Activated CD8-positive, alpha-beta T cell treated with anti-CD3 and anti-CD28 coated beads, Interleukin-2, amount 10 ng/mL, durations not matched to agents 7 days and 5 days (primary cell): ENCODE measurements around the gene HOXA2. TPM values are rescaled to one million over a fixed set of nuclear protein-coding genes. Genes with fewer than 3 reads are reported as not detected.

ENCODE experiments used
- ATAC-seq: fragments of 150-1000 bp; cut with Tn5 transposase; one replicate; pipeline ENCODE4 v1.10.0; 2021; ENCODE audit warnings: moderate library complexity
- CTCF ChIA-PET: fragments of 350-600 bp; sonication (Branson Sonifier 250); formaldehyde crosslinking; loops from one replicate; lab custom pipeline; 2021; ENCODE audit warnings: antibody characterized with exemption; lab: Charles Lee
- POLR2A ChIA-PET: fragments of 350-600 bp; sonication (Branson Sonifier 250); formaldehyde crosslinking; loops from one replicate; lab custom pipeline; 2021; ENCODE audit warnings: antibody characterized with exemption; lab: Charles Lee
- DNase-seq: peaks from one replicate; pipeline ENCODE4 v3.0.0-alpha.2; 2020
- H3K27ac Mint-ChIP-seq: one replicate; pipeline ENCODE4 v1.8.0; 2021; ENCODE audit warnings: mild to moderate bottlenecking, mixed read lengths
- H3K27me3 Mint-ChIP-seq: one replicate; pipeline ENCODE4 v1.8.0; 2021; ENCODE audit warnings: low read depth, mixed read lengths
- H3K36me3 Mint-ChIP-seq: one replicate; pipeline ENCODE4 v1.8.0; 2021; ENCODE audit warnings: low read depth, mixed read lengths
- H3K4me1 Mint-ChIP-seq: one replicate; pipeline ENCODE4 v1.8.0; 2021; ENCODE audit warnings: low read depth, mixed read lengths
- H3K4me3 Mint-ChIP-seq: one replicate; pipeline ENCODE4 v1.8.0; 2021; ENCODE audit warnings: mild to moderate bottlenecking, mixed read lengths
- H3K9me3 Mint-ChIP-seq: one replicate; pipeline ENCODE4 v1.8.0; 2022; ENCODE audit warnings: mixed read lengths; ENCODE audit not compliant: insufficient read depth
- total RNA-seq, 2 experiments: library from RNA; stranded (reverse); gene quantifications; one replicate each; pipeline ENCODE4 v1.2.3, GENCODE V29; 2021

HOXA2 gene
- total RNA-seq, 2 experiments from 2014 or later = not detected

- no peak for DNase-seq
- ATAC-seq = no peak
- no peaks in the 10 kb centered on the region for H3K9me3 Mint-ChIP-seq
- H3K27me3 Mint-ChIP-seq = peaks cover 48% of the 10 kb centered on the region
- no peak overlapping the region for H3K4me3 Mint-ChIP-seq
- H3K36me3 Mint-ChIP-seq = peaks cover 5% of the 10 kb centered on the region
- no peak overlapping the region for H3K27ac Mint-ChIP-seq
- POLR2A ChIA-PET = no interaction called here
- H3K4me1 Mint-ChIP-seq = peaks cover 8% of the 10 kb centered on the region
- CTCF ChIA-PET = interaction anchor here (1.8 kb wide), 1 partner anchor 7 kb away, joined by 6 read pairs; no protein-coding TSS in a partner anchor
Measured at GRCh38 chr7:27104341-27105058, 2.0 kb upstream of the HOXA2 start.

- DNase-seq = no peak
- Mint-ChIP-seq H3K4me3 (no peak overlapping the region), H3K9me3 (no peaks in the 10 kb centered on the region), H3K27me3 (peaks cover 57% of the 10 kb centered on the region), H3K36me3 (peaks cover 6% of the 10 kb centered on the region), H3K27ac (no peak overlapping the region), H3K4me1 (peaks cover 8% of the 10 kb centered on the region)
- no peak for ATAC-seq
- POLR2A ChIA-PET = no interaction called here
- CTCF ChIA-PET = no interaction called here
Measured at GRCh38 chr7:27103489-27104226, 1.2 kb upstream of the HOXA2 start.

GRCh38 chr7:27101957-27102580, 414 bp downstream of the HOXA2 start:
- Mint-ChIP-seq H3K4me1 (peaks cover 16% of the 10 kb centered on the region), H3K27me3 (peaks cover 70% of the 10 kb centered on the region), H3K9me3 (no peaks in the 10 kb centered on the region), H3K27ac (no peak overlapping the region), H3K4me3 (peak overlapping the region; percentile 25), H3K36me3 (peaks cover 6% of the 10 kb centered on the region)
- ATAC-seq = no peak
- DNase-seq = no peak
- ChIA-PET CTCF (no interaction called here), POLR2A (no interaction called here)

GRCh38 chr7:27101171-27101956, 1.1 kb downstream of the HOXA2 start:
- Mint-ChIP-seq H3K4me3 (no peak overlapping the region), H3K36me3 (peaks cover 6% of the 10 kb centered on the region), H3K9me3 (no peaks in the 10 kb centered on the region), H3K27ac (no peak overlapping the region), H3K27me3 (peaks cover 71% of the 10 kb centered on the region), H3K4me1 (peaks cover 18% of the 10 kb centered on the region)
- ChIA-PET CTCF (no interaction called here), POLR2A (no interaction called here)
- DNase-seq (no peak), ATAC-seq (no peak)

- ChIA-PET CTCF (no interaction called here), POLR2A (no interaction called here)
- no peak overlapping the region for H3K4me3 Mint-ChIP-seq
Measured at GRCh38 chr7:27100694-27101170, 1.8 kb downstream of the HOXA2 start.

GRCh38 chr7:27099453-27100370, 2.8 kb downstream of the HOXA2 start:
- Mint-ChIP-seq H3K9me3 (no peaks in the 10 kb centered on the region), H3K27me3 (peaks cover 75% of the 10 kb centered on the region), H3K36me3 (peaks cover 6% of the 10 kb centered on the region), H3K4me3 (no peak overlapping the region), H3K4me1 (peaks cover 28% of the 10 kb centered on the region), H3K27ac (no peak overlapping the region)
- DNase-seq (no peak), ATAC-seq (no peak)
- POLR2A ChIA-PET = no interaction called here
- CTCF ChIA-PET = interaction anchor here (0.6 kb wide), 1 partner anchor 417 kb away, joined by 4 read pairs; no protein-coding TSS in a partner anchor

More at GRCh38 chr7:27100694-27101170, 1.8 kb downstream of the HOXA2 start:
- Mint-ChIP-seq H3K9me3 (no peaks in the 10 kb centered on the region), H3K27me3 (peaks cover 70% of the 10 kb centered on the region), H3K36me3 (peaks cover 6% of the 10 kb centered on the region), H3K4me1 (peaks cover 19% of the 10 kb centered on the region), H3K27ac (no peak overlapping the region)
- DNase-seq (no peak), ATAC-seq (no peak)

GRCh38 chr7:27098578-27099451, 3.7 kb downstream of the HOXA2 start:
- Mint-ChIP-seq H3K4me3 (no peak overlapping the region), H3K9me3 (no peaks in the 10 kb centered on the region), H3K27me3 (peaks cover 78% of the 10 kb centered on the region), H3K27ac (no peak overlapping the region), H3K36me3 (peaks cover 6% of the 10 kb centered on the region), H3K4me1 (peaks cover 28% of the 10 kb centered on the region)
- DNase-seq = no peak
- ATAC-seq = no peak
- ChIA-PET CTCF (no interaction called here), POLR2A (no interaction called here)

GRCh38 chr7:27097686-27098577, 4.6 kb downstream of the HOXA2 start:
- ChIA-PET POLR2A (no interaction called here), CTCF (interaction anchor here (1.3 to 1.7 kb wide), 2 partner anchors 7 to 33 kb away, joined by 3 to 6 read pairs; partner anchors contain the start of gene HOXA4)
- H3K36me3 Mint-ChIP-seq = peaks cover 6% of the 10 kb centered on the region
- H3K27ac Mint-ChIP-seq = no peak overlapping the region
- H3K9me3 Mint-ChIP-seq = no peaks in the 10 kb centered on the region
- peaks cover 77% of the 10 kb centered on the region for H3K27me3 Mint-ChIP-seq
- peak overlapping the region; percentile 85 for H3K4me3 Mint-ChIP-seq
- ATAC-seq (no peak), DNase-seq (no peak)
- peaks cover 27% of the 10 kb centered on the region for H3K4me1 Mint-ChIP-seq

- ChIA-PET POLR2A (interaction anchor here (0.6 to 1.3 kb wide), 2 partner anchors 9 to 491 kb away, joined by 3 to 4 read pairs; no protein-coding TSS in a partner anchor), CTCF (interaction anchor here (1.3 to 1.7 kb wide), 3 partner anchors 8 to 33 kb away, joined by 3 to 6 read pairs (median 5); partner anchors contain the start of gene HOXA4)
- Mint-ChIP-seq H3K4me1 (peaks cover 23% of the 10 kb centered on the region), H3K27me3 (peaks cover 78% of the 10 kb centered on the region), H3K36me3 (peaks cover 4% of the 10 kb centered on the region), H3K27ac (no peak overlapping the region), H3K9me3 (no peaks in the 10 kb centered on the region), H3K4me3 (peak overlapping the region; percentile 85)
- ATAC-seq (no peak), DNase-seq (no peak)
Measured at GRCh38 chr7:27096768-27097514, 5.5 kb downstream of the HOXA2 start.
